AG08395 (cell line): Measurements from ENCODE around the gene KANSL1.
"Not testable (repeated sequence)": the region's sequence is repeated elsewhere in the genome, so short reads cannot be mapped to it uniquely, and the experiment has no call there.

ENCODE experiments used
- DNase-seq: peaks from one replicate; pipeline ENCODE4 v3.0.0; 2012; ENCODE audit warnings: mixed read lengths, low spot score

Gene KANSL1

DNA sequence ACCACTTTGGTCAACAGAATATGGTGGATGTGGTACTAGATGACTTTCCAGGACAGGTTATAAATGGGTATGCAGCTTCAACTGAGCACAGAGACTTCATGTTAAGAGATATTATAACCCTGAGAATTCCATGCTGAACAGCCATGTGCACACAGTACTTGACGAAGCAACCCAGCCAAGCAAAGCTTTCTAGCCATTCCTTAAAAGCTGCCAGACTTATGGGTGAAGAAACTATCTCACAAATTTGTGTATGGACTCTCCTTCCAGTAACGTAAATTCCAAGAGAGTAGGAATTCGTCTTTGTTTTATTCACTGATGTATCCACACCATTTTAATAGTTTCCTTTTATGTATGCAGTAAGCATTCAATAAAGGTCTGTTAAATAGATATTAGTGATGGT, 76.1 kb downstream of the KANSL1 start:
- DNase-seq, result no peak

DNA sequence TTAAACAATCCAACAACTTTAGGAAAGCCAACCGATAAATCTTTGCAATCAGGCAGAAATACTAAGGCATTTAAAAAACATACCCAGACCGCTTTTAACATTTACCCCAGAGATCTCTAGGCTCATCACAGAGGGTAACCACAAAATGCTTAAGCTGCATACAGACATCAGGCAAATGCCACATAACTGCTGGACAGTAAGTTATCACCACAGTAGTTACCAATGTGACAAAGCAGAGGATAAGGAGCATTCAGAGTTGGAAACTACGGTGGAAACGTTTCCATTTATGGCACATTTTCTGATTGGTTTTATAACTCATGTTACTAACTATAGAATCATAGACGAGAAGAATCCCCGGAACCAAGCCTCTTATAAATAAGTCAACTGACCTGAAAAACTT, 77.5 kb downstream of the KANSL1 start:
- no peak for DNase-seq

DNA sequence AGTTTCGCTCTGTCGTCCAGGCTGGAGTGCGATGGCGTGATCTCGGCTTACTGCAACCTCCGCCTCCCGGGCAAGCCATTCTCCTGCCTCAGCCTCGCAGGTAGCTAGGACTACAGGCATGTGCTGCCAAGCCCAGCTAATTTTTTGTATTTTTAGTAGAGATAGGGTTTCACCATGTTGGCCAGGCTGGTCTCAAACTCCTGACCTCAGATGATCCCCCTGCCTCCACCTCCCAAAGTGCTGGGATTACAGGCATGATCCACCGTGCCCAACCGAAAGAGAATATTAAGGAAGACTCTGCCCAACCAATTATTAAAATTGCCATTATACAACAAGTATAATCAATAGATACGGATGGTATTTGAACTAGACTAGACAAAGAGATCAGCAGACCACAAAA, 82.0 kb downstream of the KANSL1 start:
- not testable (repeated sequence) for DNase-seq

DNA sequence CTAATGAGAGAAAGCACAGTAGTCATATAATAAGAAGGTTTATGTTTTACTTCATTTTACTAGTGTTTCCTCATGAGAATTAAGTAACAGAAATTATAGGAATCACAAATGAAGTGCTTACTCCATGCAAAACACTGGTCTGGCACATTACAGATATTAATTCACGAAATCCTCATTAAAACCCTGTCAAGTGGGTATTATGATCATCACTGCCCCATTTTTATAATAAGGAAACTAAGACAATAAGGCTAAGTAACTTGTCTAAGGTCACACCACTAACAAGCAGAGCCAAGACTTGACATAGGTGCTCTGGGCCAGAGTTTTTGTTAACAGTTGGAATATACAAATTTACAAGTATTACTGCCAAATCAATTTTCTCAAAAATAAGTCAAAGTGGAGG, 83.0 kb downstream of the KANSL1 start:
- DNase-seq, result no peak

DNA sequence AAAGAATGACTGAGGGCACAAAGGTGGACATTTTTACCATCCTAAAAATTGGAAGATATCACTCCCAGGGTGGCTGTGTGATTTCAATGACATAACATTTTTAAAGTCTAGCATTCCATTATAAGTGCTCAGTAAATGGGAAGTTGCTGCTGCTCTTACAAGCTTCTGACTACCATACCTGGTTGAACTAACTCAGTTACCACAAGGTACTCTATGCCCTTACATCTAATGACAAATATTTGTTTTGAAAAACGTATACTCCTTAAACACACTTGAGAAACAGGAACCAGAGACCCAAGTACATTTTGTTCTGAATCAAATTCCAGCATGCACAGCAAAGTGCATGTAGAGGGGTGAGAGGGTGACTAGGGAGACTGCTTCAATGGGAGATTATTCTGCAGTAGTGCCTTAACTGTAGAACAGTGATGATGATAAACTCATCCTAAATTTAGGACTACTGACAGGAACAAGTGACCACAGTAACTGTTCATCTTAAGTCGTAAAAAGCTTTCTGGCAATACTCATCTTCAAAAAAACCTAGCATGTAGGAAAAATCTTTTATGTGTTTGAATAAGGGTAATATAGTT, 83.5 kb downstream of the KANSL1 start:
- DNase-seq, result no peak

DNA sequence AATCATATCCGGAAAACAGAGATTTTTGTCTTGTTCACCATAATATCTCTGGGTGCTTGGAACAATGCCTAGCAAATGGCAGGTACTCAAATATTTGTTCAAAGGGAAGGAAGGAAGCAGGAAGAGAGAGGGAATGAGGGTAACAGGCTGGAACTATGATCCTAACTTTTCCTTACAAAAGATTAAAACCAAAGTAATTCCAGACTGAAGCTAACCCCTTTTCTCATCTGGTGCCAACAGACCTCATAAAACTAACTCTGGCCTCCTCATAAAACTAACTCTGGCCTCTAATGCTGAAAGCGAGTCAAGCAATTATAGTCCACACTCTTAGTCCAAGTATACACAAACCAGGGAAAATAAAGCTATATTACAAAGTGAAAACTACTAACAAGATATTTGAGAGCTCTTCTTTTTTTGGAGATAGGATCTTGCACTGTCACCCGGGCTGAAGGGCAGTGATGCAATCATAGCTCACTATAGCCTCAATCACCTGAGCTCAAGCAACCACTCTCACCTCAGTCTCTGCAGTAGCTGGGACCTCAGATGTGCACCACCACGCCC, 84.6 kb downstream of the KANSL1 start:
- DNase-seq, result no peak

DNA sequence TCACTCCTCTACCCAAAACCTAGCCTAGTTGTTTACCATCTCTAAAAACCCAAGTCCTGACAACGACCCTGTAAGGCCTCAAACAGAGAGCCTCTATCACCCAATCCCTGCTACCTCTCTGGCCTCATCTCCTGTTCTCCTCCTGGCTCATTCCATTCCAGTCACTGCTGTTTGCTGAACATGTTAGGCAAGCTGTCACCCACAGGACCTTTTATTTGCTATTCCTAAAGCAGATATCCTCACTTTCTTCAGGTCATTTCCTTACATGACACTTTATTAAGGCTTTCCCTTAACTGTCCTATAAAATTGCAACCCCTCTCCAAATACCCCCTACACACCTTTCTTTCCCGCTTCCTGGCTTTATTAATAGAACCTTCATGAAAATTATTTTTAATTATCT, 85.1 kb downstream of the KANSL1 start:
- no peak for DNase-seq

DNA sequence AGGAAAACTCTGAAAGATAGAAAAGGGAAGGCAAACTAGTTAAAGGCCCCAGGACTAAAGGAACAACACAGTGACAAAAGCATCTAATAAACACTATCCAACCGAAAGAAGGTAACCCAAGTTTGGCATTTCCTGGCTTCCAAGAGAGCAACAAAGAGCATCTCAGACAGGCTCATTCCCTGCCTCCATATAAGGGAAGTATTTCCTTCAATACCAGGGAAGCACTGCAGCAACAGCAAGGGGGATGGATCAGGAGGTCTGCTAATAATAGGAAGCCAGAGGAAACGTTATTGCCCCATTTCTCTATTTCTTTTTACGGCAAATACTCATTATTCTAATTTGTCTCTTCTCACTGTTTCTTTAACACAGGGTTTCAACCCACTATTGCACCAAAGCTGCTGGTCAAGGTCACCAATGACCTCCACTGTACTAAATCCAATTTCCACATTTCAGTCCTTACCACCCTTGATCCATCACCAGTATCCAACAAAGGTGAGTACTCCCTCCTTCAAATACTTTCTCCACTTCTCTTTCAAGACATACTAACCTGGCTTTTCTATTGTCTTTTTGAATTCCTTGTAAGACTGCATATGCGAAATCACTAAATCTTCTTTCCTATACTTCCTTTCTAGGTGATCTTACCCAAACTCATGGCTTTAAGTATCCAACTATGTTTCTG, 86.1 kb downstream of the KANSL1 start:
- no peak for DNase-seq

DNA sequence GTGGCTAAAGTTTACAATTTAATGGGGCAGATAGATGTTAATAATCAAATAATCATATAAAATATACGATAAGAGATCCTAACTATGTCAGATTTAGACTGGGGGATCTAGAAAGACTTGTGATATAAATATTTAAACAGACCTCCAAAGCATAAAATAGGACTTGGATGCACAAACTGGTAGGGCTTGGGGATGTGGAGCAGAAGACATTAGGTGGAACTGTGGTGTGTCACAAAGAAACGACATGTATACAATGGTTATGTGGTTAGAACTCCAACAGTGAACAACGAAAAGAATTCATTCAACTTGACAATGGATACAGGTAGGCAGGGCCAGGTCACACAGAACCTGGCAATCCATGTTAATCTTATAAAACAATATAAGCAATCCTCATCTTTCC, 90.4 kb downstream of the KANSL1 start:
- DNase-seq, result not testable (repeated sequence)

DNA sequence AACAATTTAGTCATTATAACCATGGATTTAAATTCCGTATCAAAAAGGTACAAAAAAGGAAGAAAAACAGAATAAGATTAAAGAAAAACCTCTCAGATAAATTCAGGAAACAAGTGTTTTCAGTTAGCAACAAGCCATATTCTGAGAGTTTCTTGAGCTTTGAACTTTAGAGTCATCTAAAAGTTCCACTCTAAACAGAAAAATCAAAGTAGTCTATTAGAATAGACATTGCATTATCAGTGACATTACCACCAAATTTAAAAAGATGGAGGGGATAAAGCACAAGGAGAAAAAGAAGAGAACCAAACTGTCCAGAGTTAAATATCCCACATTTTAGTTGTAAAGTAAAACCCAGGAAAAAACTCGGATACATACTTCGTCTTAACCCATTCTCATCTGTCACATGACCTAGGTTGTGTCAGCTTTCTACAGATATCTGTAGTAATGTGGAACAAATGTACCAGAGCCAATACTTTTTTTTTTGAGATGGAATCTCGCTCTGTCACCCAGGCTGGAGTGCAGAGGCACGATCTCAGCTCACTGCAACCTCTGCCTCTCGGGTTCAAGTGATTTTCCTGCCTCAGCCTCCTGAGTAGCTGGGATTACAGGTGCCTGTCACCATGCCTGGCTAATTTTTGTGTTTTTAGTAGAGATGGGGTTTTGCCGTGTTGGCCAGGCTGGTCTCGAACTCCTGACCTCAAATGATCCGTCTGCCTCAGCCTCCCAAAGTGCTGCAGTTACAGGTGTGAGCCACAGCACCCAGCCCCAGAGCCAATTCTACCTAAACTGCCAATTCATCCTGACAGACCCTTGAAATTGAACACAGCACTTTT, 91.2 kb downstream of the KANSL1 start:
- not testable (repeated sequence) for DNase-seq

DNA sequence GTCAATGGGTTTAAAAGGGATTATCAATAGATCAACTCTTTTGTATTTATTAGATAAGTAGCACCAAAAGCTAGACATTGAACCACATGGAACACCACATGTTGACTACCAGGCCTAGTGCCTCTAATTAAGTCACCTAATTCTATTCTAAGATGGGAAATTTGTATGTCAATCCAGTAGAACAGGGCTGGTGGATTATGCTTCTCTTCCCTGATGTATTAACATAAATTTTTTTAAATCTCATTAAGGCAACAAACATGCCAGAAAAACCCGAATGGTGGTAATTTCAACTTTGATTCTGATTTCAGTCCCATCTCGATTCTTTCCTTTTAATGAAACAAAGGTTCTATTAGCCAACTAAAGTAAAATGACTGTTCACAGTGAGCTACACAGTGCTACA, 92.6 kb downstream of the KANSL1 start:
- no peak for DNase-seq

DNA sequence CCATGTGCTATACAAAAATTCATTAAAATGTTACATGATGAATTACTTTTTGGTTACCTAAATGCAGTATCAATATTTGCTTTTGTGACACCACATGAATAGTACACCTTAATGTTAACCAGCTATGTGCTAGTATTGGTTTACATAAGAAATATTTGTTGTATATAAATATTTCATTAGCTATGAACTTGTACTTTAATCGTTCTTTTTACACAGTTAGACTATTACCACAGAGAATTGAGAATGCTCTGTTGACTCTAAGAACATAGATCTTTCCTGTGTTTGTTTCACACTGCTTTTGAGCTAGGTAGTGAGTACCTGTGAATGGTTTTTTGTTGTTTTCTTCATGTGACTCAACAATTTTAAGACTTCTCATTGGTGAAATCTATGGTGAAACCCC, 93.4 kb downstream of the KANSL1 start:
- DNase-seq, result no peak

DNA sequence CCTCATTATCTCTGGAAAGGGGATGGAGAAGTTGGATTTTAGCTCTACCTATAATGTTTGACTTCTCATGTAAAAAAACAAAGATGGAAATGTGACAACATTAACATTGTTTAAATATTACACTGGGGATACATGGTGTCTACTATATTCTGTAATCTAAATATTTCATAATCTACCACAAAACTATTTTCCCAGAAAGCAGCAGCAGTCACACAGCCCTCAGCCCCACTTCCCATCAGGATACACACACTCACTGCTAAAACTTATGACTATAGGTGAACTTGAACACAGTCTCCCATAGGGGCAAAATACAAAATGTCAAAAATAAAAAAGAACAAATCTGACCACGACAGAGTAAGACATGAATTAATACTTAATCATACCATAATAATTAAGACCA, 95.7 kb downstream of the KANSL1 start:
- no peak for DNase-seq

DNA sequence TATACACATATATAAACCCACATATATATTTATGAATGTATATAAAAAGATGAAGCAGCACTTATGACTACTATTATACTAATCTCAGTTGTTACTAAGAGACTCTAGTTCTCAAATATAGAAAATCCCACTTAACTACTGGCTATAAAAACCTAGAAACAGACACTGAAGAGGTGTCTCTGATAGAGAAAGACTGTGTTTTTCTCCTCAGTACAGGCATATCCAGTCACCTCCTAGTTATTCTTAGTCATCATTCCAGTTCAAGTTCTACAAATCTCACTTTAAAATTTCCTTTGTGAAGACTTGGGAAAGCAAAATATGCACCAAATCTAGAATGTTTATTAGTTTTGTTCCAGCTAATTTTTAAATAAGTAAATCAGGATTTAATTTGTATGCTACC, 100.2 kb downstream of the KANSL1 start:
- DNase-seq, result no peak

DNA sequence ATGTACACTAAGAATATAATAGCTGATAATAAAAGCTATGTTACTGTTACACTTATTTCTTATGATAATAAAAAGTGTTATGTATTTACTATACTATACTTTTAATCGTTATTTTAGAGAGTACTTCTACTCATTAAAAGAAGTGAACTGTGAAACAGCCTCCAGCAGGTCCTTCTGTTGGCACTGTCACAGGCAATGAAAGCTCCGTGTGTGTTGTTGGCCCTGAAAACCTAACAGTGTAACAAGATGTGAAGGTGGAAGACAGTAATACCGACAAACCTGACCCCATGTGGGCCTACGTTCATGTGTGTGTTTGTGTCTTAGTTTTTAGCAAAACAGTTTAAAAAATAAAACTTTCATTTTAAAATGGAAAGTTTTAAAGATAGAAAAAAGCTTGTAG, 102.4 kb downstream of the KANSL1 start:
- DNase-seq, result no peak

DNA sequence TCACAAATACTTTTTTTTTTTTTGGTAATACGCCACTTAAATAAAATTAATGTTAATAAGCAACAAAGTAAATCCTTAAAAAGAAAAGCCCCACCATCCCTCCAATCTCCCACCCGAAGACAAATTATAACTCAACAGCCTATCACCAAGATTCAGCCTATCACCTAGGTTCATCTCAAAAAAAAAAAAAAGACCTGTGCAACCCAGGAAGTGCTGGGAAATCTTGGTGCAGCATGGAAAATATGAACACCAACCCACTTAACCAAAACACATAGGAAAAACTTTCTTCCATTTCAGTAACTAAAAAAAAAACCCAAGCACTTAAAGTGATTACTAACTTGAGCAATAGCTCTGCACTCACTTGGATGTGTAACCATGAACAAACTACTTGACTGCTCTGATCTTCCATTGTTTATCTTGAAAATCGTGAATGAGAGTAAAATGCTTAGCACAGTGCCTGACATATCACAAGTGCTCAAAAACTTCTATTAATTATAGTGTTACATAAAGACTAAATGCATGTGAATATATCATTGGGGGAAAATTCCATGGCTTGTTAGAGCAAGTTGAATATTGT, 103.8 kb downstream of the KANSL1 start:
- DNase-seq, result no peak

DNA sequence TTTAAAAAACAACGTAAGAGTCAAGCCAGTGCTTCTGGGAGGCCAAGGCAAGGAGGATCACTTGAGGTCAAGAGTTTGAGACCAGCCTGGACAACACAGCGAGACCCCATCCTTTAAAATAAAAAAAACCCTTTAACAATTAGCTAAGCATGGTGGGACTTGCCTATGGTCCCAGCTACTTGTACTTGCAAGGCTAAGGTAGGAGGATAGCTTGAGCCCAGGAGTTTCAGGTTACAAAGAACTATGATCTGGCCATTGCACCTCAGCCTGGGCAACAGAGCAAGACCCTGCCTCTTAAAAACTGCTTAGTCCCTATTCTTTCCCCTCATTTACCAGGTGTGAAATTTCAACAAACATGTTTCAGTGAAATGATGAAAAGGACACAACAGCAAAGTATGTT, 104.6 kb downstream of the KANSL1 start:
- no peak for DNase-seq

DNA sequence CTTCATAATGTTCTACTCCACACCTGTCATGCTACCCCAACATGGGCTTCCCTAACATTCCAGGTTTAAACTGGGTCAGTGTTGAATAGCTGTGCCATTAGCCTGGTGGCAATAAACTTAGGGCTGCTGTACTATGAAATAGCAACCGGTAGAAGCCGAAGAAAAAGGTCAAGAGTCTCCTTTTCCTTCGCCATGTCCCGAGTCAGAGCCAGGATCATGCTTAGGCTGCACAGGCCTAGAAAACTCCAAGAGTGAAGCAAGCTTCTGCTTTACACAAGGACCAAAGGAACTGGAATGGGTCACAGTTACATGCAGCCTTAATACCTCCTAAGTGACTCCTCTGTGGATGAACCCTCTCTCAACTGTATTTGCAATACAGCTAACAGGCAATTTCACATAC, 105.4 kb downstream of the KANSL1 start:
- DNase-seq, result not testable (repeated sequence)

DNA sequence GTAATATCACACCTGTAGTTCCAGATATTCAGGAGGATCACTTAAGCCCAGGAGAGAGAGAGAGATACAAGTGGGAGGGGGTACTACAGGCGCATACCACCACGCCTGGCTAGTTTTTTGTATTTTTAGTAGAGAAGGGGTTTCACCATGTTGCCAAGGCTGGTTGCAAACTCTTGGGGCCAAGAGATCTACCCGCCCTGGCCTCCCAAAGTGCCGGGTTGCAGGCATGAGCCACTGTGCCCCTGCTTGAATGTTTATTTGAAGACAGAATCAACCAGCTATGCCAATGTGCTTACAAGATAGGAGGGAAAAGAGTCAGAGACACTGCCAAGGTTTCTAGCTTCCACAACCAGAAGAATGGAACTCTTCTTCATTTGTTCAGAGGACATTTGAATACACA, 106.4 kb downstream of the KANSL1 start:
- DNase-seq, result no peak

DNA sequence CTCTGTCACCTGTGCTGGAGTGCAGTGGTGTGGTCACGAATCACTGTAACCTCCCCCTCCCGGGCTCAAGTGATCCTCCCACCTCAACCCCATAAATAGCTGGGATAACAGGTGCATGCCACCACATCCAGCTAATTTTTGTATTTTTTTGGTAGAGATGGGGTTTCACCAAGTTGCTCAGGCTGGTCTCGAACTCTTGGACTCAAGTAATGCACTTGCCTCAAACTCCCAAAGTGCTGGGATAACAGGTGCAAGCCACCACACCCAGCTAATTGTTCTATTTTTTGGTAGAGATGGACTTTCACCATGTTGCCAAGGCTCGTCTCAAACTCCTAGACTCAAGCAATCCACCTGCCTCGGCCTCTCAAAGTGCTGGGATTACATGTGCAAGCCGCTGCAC, 107.7 kb downstream of the KANSL1 start:
- DNase-seq, result no peak

DNA sequence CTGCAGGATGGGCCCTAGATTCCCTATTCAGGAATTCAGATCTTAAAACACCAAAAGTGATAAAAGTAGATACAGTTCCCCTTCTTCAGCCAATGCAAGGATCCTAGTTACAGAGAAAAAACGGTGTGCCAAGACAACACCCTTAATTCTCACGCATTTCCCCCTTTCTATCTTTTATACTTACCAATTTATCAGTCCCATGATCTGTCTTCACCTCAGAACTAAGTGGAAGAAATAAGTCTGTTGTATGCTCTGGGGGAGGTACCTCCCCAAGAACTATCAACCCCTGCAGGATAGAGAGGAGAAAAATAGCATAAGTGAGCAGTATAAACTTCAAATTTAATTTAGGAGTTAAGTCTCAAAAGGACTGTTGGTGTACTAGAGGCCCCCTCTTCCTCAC, 111.0 kb downstream of the KANSL1 start:
- DNase-seq, result no peak

DNA sequence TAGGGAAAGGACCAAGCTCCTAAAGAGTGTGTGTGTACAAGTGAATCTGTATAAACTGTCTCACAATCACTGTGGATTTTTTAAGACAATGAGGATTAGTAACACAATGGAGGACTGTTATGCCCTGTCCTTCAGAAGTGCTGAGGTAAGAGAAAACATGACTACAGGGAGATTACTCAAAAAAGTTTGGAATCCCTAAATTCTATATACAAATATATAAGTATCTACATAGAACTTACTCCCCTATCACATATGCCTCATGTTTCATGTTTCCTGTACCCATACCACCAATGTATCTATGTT, 112.3 kb downstream of the KANSL1 start:
- DNase-seq, result no peak
